GM10248 (cell line): ENCODE measurements around the gene LBHD1.

Experiments
- CTCF ChIA-PET: fragments of 300-600 bp; sonication (Branson Sonifier 250); formaldehyde crosslinking; extraction: SDS; loops from one replicate; lab custom pipeline; 2021; ENCODE audit warnings: antibody characterized with exemption; lab: Yijun Ruan, JAX
- POLR2A ChIA-PET: fragments of 350-650 bp; sonication (Branson Sonifier 250); formaldehyde crosslinking; extraction: SDS; loops from one replicate; lab custom pipeline; 2020; ENCODE audit warnings: antibody characterized with exemption; lab: Yijun Ruan, JAX
- DNase-seq: peaks from one replicate; pipeline ENCODE4 v3.0.0; 2012; ENCODE audit errors: extremely low spot score
- TF ChIP-seq, protein P1 (sequence below): IDR thresholded peaks from 2 replicates; pipeline ENCODE4 v1.5.1; 2012; ENCODE audit warnings: mild to moderate bottlenecking, low read depth; ENCODE audit errors: extremely low read depth, missing control alignments, control extremely low read depth

LBHD1 gene

DNA sequence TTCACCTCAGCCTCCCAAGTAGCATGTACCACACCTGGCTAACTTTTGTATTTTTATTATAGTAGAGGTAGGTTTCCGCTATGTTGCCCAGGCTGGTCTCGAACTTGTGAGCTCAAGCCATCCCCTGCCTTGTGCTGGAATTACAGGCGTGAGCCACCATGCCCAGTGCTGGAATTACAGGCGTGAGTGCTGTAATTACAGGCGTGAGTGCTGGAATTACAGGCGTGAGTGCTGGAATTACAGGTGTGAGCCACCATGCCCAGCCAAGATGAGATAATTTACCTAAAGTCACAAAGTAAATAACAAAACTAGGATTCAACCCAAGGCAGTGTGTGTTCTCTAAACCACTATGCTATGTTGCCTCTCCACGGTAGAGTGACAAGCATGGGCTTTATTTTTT lies 10.5 kb upstream of the LBHD1 start:
- DNase-seq, result no peak
- POLR2A ChIA-PET, result no interaction called here
- CTCF ChIA-PET, result interaction anchor here (3.5 to 3.7 kb wide), 2 partner anchors 10 to 15 kb away, joined by 11 to 59 read pairs; partner anchors contain the start of gene LRRN4CL
- TF ChIP-seq, protein P1, sequence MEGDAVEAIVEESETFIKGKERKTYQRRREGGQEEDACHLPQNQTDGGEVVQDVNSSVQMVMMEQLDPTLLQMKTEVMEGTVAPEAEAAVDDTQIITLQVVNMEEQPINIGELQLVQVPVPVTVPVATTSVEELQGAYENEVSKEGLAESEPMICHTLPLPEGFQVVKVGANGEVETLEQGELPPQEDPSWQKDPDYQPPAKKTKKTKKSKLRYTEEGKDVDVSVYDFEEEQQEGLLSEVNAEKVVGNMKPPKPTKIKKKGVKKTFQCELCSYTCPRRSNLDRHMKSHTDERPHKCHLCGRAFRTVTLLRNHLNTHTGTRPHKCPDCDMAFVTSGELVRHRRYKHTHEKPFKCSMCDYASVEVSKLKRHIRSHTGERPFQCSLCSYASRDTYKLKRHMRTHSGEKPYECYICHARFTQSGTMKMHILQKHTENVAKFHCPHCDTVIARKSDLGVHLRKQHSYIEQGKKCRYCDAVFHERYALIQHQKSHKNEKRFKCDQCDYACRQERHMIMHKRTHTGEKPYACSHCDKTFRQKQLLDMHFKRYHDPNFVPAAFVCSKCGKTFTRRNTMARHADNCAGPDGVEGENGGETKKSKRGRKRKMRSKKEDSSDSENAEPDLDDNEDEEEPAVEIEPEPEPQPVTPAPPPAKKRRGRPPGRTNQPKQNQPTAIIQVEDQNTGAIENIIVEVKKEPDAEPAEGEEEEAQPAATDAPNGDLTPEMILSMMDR, result no peak

DNA sequence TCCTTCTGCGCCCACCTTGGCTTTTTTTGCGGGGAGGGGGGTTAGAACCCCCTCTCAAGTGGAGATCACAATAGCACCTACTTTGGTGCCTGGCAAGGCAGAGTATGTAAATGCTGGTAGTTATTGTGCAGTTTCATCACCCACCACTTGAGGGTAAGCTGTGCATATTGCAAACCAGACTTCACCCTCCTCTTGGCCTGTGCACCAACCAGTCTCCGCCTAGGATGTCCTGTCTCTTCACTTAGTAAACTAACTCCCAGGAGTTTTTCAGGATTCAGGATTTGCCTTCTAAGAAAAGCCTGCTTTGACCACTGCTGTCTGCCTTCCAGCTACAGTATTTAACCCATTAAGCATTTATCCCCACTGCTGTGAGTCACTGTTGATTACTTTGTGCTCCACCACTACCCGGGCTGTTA lies 8.8 kb upstream of the LBHD1 start:
- POLR2A ChIA-PET, result interaction anchor here (1.1 to 9.8 kb wide), 2 partner anchors 15 to 89 kb away, joined by 4 to 95 read pairs; partner anchors contain the start of genes C11orf98, CSKMT and TUT1
- CTCF ChIA-PET, result interaction anchor here (0.7 to 3.7 kb wide), 25 partner anchors 9 to 285 kb away, joined by 3 to 59 read pairs (median 4); partner anchors contain the start of genes BSCL2, C11orf98, CSKMT and GANAB
- TF ChIP-seq, protein P1, result peak; percentile 60
- DNase-seq, result peak; percentile 56

DNA sequence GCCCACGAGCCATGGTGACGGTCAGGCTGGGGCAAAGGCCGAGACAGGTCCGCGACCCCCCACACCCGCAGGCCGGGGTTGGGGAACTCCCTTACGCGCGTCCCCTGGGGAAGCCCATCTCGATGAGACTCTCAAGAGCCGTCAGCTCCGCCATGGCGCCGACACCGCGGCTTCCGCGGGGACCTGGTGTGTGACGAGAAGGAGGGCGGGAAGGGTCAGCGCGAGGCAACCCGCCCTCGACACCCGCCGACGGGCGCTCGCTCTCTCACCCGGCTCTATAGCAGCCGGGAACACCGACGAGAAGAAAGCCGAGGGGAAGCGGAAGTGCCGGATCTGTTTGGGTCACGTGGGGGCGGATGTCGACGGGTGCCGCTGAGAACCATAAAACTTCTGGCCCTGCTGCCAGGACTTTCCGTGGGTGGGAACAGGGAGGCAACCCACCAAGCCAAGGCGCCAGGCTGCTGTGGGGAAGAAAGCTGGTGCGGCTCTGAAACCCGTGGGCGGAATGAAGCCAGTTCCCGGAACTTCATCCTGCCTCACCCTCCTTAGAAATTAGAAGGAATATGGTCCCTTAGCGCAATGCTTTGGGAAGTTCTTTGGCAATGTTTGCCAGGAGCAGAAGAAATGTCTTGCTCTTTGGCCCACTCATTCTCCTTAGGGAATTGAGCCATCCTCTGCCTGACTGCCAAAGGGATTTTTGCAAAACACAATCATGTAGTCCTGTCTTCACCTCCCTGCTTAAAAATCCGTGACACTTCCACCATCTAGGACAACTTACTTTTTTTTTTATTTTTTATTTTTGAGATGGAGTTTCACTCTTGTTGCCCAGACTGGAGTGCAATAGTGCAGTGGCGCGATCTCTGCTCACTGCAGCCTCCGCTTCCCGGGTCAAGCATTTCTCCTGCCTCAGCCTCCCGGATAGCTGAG lies 7.0 kb upstream of the LBHD1 start, which contains the start of gene UBXN1:
TSS of gene UBXN1 (minus strand) at position 304 of the 927 bp plus-strand sequence. CDS start at position 154, 150 bp downstream.
- TF ChIP-seq, protein P1, result no peak
- POLR2A ChIA-PET, result interaction anchor here (0.5 to 9.8 kb wide), 3 partner anchors 11 to 88 kb away, joined by 3 to 95 read pairs (median 10); partner anchors contain the start of genes C11orf98, CSKMT and TUT1
- CTCF ChIA-PET, result interaction anchor here (1.0 to 3.5 kb wide), 7 partner anchors 13 to 254 kb away, joined by 3 to 59 read pairs (median 4); partner anchors contain the start of genes C11orf98, CSKMT and LRRN4CL
- DNase-seq, result peak; percentile 93

DNA sequence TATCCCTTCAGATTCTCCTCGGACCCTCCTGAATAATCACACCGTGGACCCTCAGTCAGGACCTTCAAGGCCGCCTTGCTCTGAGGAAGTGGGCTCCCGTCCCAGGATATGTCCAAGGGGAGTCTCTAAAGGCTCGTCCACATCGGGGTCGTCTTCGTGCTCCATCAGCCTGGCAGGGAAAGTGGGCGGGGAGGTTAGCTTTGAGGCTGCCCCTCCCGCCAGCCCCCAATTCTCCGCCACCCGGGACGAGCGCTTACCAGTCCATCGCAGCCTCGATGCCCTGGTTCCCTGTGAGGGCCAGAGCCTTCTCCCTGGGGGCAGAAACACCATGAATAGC lies 6.3 kb upstream of the LBHD1 start:
- CTCF ChIA-PET, result interaction anchor here (1.0 kb wide), 1 partner anchor 254 kb away, joined by 3 read pairs; no protein-coding TSS in a partner anchor

DNA sequence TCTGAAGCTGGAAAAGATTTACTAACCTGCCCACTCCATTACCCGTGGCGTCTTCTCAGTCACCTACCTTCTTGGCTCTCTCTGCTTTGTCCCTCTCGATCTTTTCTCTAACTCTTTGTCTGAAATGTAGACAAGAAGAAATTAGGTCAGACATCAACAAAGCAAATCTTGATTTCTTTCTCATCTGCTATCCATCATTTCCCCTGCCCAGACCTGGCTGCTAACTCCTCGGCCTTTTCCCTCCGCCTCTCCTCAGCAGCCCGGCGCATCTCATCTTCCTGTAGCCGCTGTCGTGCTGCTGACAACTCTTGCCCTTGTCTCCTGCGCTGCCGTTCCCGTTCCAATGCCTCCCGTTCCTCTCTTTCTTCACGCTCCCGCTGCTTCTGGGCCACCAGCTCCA lies 5.6 kb upstream of the LBHD1 start:
- TF ChIP-seq, protein P1, result no peak
- DNase-seq, result no peak
- CTCF ChIA-PET, result interaction anchor here (1.3 to 2.4 kb wide), 4 partner anchors 11 to 25 kb away, joined by 3 to 8 read pairs (median 8); partner anchors contain the start of genes C11orf98, CSKMT and INTS5
- POLR2A ChIA-PET, result interaction anchor here (0.7 to 9.8 kb wide), 2 partner anchors 12 to 207 kb away, joined by 7 to 95 read pairs; partner anchors contain the start of genes C11orf98 and CSKMT

More for the DNA sequence above, 6.3 kb upstream of the LBHD1 start:
- TF ChIP-seq, protein P1, result no peak
- POLR2A ChIA-PET, result interaction anchor here (0.5 to 9.8 kb wide), 2 partner anchors 10 to 13 kb away, joined by 10 to 95 read pairs; partner anchors contain the start of genes C11orf98 and CSKMT
- no peak for DNase-seq

DNA sequence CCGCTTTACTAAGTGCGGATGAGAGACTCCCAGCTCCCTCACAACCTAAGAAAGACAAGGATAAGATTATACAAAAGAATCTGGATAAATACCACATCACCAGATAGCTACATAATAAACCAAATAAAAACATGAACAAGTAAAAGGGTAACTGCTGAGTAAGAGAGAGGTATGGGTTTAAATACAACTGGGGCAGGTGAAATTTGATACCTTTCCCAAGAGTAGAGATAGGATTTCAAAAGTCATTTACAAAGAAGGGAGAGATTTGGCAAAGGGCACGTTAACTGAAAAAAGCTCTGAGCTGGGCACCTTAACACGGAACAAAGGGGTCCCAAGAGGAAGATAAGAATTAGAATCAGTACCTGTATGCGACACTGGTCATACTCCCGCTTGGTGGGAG lies 5.1 kb upstream of the LBHD1 start:
- POLR2A ChIA-PET, result interaction anchor here (0.7 to 9.8 kb wide), 2 partner anchors 11 to 207 kb away, joined by 7 to 95 read pairs; partner anchors contain the start of genes C11orf98 and CSKMT
- TF ChIP-seq, protein P1, result no peak
- CTCF ChIA-PET, result interaction anchor here (1.2 to 2.4 kb wide), 5 partner anchors 10 to 24 kb away, joined by 3 to 8 read pairs (median 8); partner anchors contain the start of genes C11orf98, CSKMT and INTS5
- DNase-seq, result no peak
